HS-5 (cell line): ENCODE results near the gene PSMB3.
A peak's percentile ranks its signal among the peaks of the same experiment; 100 is the strongest.
"Not testable (repeated sequence)": the region's sequence is repeated elsewhere in the genome, so short reads cannot be mapped to it uniquely, and the experiment has no call there.

Experiments
- DNase-seq: peaks from one replicate; pipeline ENCODE4 v3.0.0-alpha.2; 2012; ENCODE audit warnings: low read depth

PSMB3 gene

DNA sequence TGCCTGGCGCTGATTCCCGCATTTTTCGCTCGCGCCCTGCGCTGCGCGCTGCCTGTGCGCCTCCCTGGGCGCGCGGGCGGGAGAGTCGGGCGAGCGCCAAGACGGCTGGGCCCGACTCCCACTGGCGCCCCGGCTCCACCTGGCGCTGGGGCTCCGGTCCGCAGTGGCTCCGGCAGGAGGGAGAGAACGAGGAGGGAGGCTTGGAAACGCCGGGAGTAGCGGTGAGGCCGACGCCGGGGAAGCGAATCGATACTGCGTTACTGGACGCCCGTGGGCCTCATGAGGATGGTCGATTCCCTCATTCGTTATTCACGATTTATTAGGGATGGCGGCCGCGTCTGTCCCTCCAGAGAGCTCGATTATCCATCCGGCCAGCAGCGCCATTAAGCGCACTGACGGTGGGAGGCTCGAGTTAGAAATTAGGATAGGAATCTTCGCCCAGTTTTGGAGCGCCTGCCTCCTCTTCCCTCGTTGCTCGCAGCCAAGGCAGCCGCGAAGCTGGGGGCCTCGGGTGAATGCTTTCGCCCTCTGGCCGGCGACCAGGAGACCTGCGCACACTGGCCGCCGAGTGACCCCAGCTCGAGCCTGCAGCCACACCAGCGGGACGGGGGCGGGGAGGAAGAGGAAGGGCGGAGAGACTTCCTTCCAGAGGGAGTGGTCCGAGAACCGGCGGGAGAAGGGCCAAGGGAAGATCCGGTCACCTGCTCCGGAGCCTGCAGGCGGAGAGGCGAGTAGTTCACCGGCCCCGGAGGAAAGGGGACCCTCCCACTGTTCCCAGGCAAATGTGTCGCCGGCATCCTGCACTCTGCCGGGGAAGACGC is 3.1 kb upstream of the PSMB3 start:
- peak; percentile 36 for DNase-seq

DNA sequence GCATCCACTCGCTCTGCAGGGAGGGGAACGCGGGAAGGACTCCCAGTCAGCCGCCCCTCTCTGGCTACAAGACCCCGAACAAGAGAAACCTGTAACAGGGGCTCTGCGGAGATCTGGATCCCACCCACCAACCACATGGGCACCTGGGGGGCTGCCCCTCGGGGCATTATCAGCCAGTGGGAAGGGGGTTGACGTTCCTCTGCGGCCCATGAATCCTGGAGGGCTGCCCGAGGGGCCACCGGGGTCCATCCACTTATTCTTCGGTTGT is 2.6 kb upstream of the PSMB3 start:
- no peak for DNase-seq

DNA sequence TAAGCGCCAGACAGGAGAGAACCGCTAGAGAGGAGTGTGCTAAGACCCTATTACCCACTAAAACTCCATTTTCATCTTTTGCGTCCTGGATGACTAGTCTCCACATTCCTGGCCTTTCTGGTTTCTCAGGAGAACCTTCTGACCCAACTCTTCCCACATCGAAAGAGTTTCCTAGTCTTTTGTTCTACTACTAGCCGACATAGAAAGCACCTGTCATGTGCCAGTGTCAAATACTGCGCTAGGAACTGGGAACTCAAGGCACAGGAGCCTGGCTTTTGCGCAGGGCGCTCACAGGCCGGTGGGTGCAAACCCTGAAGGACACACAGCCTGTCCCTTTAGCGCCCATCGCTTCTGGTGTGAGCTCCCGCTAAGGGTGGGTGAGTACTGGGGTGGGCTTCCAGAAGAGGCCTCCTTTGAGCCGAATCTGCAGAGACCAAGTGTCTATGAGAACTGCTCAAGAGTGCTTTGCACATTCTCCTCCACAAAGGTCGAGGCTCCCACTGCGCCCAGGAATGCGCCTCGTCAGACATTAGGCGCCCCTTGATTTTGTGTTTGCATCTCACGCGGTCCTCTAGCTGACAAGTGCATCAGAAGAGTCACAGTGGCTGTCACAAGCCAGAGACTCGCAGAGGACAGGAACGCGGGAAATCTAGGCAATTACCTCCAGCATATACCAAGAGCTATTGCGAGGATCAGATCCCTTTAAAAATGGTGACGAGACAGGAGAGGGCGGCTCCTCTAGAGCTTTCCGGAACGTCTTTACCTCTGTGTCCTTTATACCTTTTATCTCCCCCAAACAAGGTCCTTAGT is 2.0 kb upstream of the PSMB3 start:
- DNase-seq = no peak

- DNase-seq = no peak
These were observed 1.3 kb upstream of the PSMB3 start for GRCh38 chr17:38751144-38751807.

GRCh38 chr17:38751808-38752307 is 683 bp upstream of the PSMB3 start:
- DNase-seq = peak; percentile 56

DNA sequence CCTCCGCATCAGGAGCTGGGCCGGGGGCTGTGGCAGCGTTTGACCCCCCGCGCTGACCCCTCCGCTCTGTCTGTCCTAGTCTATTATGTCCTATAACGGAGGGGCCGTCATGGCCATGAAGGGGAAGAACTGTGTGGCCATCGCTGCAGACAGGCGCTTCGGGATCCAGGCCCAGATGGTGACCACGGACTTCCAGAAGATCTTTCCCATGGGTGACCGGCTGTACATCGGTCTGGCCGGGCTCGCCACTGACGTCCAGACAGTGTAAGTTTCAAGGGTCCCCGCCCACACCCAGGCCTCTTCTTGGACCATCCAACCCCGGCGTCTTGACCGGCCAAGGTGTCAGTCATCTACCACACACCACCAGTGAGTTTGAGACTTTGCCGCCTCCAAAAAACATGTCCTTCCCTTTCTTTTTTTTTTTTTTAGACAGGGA is 548 bp downstream of the PSMB3 start:
- no peak for DNase-seq

DNA sequence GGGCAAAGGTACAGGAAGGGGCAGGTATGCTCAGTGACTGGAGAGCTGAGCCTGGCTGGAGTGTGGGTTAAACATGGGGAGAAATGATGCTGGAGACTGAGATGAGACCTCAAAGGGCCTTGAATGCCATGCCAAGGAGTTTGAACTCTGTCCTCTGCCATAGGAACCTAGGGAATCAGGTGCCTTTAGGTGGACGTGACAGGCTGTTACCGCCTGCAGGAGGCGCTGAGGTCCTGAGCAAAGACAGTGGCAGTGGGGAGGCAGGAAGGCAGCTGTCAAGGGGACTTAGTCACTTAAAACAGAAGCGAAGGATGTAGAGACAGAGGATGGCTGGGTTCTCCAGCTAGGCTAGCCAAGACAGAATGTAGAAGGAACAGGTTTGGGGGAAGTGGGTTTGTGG is 9.1 kb downstream of the PSMB3 start:
- DNase-seq = no peak

- DNase-seq = no peak
These were observed 9.7 kb downstream of the PSMB3 start for GRCh38 chr17:38762231-38762630.

DNA sequence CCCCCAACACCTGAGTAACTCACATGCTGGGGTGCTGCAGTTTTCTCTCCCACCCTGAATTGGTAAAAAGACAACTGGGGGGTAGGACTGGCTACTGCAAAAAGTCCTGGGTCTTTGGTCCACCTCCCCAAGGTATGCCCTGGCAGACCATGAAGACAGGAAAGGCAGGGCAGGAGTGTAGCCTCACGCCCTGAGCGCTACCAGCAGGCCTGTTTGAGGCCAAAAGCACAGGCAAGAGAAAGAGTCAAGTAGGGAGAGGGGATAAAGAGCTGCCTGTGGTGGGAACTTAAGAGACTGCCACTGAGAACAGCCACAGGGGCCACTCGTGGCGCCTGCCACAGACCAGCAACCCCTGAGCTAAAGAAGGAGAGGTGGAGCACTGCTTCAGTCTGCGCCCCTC is 13.8 kb downstream of the PSMB3 start:
- no peak for DNase-seq

DNA sequence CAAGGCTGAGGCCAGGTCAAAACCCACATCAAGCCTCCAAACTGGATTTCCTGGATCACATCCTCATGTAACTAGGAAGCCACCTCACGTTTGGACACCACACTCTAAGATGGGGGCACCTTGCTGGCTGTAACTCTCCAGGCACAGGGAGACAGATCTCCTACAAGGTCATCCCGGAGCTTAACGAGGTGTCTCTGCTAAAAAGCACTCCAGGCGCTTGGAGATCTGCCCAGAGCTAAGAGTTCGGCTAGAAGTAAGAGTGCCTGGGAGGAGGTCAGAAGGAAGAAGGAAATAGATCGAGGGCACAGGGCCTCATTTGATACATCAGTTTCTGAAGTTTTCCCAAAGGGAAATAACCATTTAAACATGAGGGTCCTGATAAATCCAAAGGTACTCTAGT is 15.9 kb downstream of the PSMB3 start:
- no peak for DNase-seq

DNA sequence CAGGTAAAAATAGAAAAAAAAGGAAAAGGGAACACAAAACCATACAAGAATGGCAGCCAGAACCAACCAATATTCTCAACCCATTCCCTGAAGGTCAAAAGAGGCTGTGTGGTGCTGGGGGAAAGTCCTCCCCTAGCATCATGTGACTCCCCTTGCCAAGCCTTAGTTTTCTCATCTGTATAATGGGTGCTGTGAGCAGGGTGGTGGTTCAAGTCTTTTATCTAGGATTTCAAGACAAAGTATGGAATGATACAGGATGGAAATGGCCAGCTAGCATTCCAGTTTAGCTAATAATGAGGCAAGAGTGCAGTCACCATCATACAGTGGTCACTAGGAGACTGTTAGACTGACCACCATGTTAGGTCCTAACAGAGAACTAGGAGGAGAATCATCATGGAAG is 20.7 kb downstream of the PSMB3 start:
- no peak for DNase-seq

DNA sequence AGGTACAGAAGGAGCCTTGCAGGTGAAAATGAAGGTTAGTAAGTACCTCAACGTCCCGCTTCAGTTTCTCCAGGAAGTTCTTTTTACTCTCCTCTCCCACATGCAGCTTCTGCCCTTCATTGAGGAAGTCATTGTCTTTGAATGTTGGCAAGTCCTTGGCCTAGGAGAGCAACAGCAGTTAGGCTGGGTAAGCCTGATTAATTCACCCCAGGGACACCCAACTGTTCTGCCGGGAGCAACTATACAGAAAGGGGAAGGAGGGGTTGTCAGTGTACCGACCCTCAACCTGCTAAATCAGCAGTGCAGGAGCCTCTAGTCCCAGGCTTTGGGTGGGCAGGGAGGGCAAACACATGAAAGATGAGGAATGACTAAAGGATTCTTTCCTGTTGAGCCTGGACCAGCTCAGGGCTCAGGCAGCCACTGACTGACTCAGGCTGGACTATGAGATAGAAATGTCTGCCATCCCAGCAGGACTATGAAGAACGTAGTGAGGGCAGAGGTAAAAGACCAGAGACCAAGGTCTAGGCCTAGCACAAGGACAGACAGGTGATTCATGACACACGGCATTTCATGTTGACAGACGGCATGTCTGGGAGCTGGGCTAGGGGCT is 25.2 kb downstream of the PSMB3 start:
- no peak for DNase-seq

GRCh38 chr17:38779965-38780752 is 27.6 kb downstream of the PSMB3 start:
- DNase-seq = no peak

DNA sequence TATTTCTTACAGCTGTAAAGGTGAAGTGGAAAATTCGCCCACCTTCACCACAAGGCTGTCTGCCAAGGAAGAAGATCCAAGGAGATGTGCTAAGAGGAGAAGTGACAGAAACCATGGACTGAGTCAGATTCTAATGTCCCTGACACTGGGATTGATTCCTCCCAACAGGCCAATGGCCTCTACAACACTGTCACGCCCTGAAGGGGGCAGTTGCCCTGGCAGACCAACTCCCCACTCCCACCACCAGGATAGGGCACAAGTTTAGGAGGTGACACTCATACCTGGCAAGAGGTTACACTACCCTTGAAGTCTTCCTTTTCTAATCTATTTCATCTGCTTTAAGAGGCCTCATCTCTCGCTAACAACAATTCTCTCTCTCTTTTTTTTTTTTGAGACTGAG is 30.7 kb downstream of the PSMB3 start:
- DNase-seq = no peak

GRCh38 chr17:38786372-38786771 is 33.8 kb downstream of the PSMB3 start:
- DNase-seq = no peak

DNA sequence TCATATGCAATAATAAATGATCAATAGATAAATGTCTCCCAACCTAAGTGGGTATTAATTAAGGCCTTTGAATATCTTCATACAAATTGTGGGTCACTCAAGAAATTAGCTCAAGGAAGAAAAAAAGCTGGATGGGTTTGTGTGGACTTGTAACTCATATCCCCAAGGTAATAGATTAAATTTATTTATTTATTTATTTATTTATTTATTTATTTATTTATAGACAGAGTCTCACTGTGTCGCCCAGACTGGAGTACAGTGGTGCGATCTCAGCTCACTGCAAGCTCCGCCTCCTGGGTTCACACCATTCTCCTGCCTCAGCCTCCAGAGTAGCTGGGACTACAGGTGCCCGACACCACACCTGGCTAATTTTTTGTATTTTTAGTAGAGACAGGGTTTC is 35.5 kb downstream of the PSMB3 start:
- DNase-seq = not testable (repeated sequence)

DNA sequence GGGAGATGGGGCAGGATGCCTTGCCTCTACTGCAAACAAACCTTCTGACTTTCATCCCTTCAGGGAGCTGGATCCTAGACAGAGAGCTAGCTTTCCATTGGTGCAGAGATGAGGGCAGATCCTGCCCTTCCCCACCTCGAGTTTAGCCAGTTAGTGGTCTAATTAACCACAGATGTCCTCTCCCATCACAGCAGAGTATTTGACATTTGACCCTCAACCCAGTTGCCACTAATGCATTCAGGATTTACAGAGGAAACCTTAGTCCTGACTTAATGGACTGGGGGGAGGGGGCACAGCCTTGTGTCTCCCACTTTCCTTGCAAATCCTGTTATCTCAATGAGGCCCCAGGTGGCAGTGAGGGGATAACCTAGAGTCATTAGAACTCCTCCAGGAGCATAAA is 36.6 kb downstream of the PSMB3 start:
- DNase-seq = no peak

DNA sequence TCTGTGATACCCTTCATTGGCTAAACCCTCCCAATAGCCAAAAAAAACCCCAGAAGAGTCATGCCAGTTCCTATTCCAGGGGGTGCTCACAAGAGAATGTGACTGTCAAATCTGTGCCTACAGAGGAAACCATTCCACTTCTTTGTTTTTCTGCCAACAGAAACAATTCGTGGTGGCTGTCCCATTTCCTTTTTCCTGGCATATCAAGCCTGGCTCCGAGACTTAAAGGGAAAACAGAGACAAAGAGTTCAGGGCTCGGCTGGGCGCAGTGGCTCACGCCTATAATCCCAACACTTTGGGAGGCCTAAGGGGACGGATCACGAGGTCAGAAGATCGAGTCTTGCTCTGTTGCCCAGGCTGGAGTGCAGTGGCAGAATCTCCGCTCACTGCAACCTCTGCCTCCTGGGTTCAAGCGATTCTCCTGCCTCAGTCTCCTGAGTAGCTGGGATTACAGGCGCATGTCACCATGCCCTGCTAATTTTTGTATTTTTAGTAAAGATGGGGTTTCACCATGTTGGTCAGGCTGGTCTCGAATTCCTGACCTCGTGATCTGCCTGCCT is 37.7 kb downstream of the PSMB3 start:
- DNase-seq = not testable (repeated sequence)

DNA sequence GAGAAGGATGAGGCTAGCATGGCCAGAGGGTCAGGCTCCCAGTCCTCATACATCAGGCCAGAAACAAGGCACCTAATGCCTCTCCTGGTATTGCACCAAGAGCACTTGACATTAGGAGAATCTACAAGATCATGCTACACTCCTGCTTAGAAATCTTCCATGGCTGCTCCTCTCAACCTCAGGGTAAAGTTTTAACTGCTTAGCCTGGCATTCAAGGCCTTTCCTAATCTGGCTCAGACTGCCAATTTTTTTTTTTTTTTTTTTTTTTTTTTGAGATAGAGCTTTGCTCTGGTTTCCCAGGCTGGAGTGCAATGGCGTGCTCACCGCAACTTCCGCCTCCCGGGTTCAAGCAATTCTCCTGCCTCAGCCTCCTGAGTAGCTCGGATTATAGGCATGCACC is 38.6 kb downstream of the PSMB3 start:
- DNase-seq = no peak

- DNase-seq = no peak
These were observed 41.7 kb downstream of the PSMB3 start for GRCh38 chr17:38794221-38794620.

- no peak for DNase-seq
These were observed 44.1 kb downstream of the PSMB3 start for GRCh38 chr17:38796451-38797157.
